Osteoblast (primary cell): ENCODE data around the gene PUM1. TPM values are rescaled to one million over a fixed set of nuclear protein-coding genes. Genes with fewer than 3 reads are reported as not detected.
"Not testable (repeated sequence)": the region's sequence is repeated elsewhere in the genome, so short reads cannot be mapped to it uniquely, and the experiment has no call there.

Source experiments
- DNase-seq: peaks from one replicate; pipeline ENCODE4 v3.0.0; 2011; ENCODE audit warnings: low spot score, mixed read lengths; ENCODE audit not compliant: insufficient read length; ENCODE audit errors: missing footprints
- H2AFZ ChIP-seq: 2 replicates; pipeline ENCODE4 v1.6.0; 2011; ENCODE audit warnings: mild to moderate bottlenecking, low read length
- H3K27ac ChIP-seq: 2 replicates; pipeline ENCODE4 v1.5.1; 2011; ENCODE audit warnings: mild to moderate bottlenecking, low read depth, low read length, moderate library complexity
- H3K27me3 ChIP-seq: 2 replicates; pipeline ENCODE4 v1.6.0; 2012; ENCODE audit warnings: mild to moderate bottlenecking, control low read depth, inconsistent platforms, low read length, moderate library complexity; ENCODE audit not compliant: insufficient read depth
- H3K36me3 ChIP-seq: 2 replicates; pipeline ENCODE4 v1.5.1; 2011; ENCODE audit warnings: mild to moderate bottlenecking, low read length, control low read depth, moderate library complexity; ENCODE audit not compliant: insufficient read depth
- H3K4me1 ChIP-seq: 2 replicates; pipeline ENCODE4 v1.5.1; 2011; ENCODE audit warnings: mild to moderate bottlenecking, low read length, control low read depth, moderate library complexity; ENCODE audit not compliant: insufficient read depth
- H3K4me2 ChIP-seq: 2 replicates; pipeline ENCODE4 v1.6.0; 2011; ENCODE audit warnings: mild to moderate bottlenecking, low read length; ENCODE audit not compliant: insufficient read depth
- H3K4me3 ChIP-seq: fragments of 200-600 bp; sonication (generic); 3 replicates; pipeline ENCODE4 v1.5.1; 2012; ENCODE audit warnings: mild to moderate bottlenecking, low read length, inconsistent platforms; ENCODE audit not compliant: insufficient read depth
- H3K79me2 ChIP-seq: 2 replicates; pipeline ENCODE4 v1.6.0; 2012; ENCODE audit warnings: mild to moderate bottlenecking, low read length, control low read depth, inconsistent platforms; ENCODE audit not compliant: insufficient read depth
- H3K9me3 ChIP-seq: 2 replicates; pipeline ENCODE4 v1.5.1; 2011; ENCODE audit warnings: low read depth, low read length, control low read depth
- H4K20me1 ChIP-seq: 2 replicates; pipeline ENCODE4 v1.6.0; 2012; ENCODE audit warnings: mild to moderate bottlenecking, low read length, control low read depth; ENCODE audit not compliant: insufficient read depth
- CTCF ChIP-seq: IDR thresholded peaks from 2 replicates; pipeline ENCODE4 v1.5.1; 2011; ENCODE audit warnings: mild to moderate bottlenecking, low read depth, low read length, moderate library complexity; ENCODE audit errors: extremely low read depth
- total RNA-seq: library from RNA; depleted of rRNA; stranded (reverse); fragments of >200 nt; gene quantifications from 2 replicates; pipeline ENCODE4 v1.2.3, GENCODE V29; 2012

Gene PUM1
- total RNA-seq, 1 donor, result 68.8 TPM

GRCh38 chr1:31062867-31063380, 2.6 kb downstream of the PUM1 start:
- no peak for DNase-seq
- no peaks in the 10 kb centered on the region for H3K27me3 ChIP-seq
- peak overlapping the region; percentile 84 for H3K4me3 ChIP-seq
- H3K79me2 ChIP-seq, result peaks cover 75% of the 10 kb centered on the region
- peak overlapping the region; percentile 11 for H3K27ac ChIP-seq
- peaks cover 16% of the 10 kb centered on the region for H3K4me1 ChIP-seq
- no peak overlapping the region for H2AFZ ChIP-seq
- H3K4me2 ChIP-seq, result peak overlapping the region; percentile 80
- no peak for TF ChIP-seq CTCF
- H4K20me1 ChIP-seq, result peaks cover 55% of the 10 kb centered on the region
- peaks cover 16% of the 10 kb centered on the region for H3K36me3 ChIP-seq
- H3K9me3 ChIP-seq, result no peaks in the 10 kb centered on the region

- Histone ChIP-seq H3K36me3 (peaks cover 22% of the 10 kb centered on the region), H3K79me2 (peaks cover 81% of the 10 kb centered on the region), H3K4me1 (peaks cover 16% of the 10 kb centered on the region), H3K4me2 (peak overlapping the region; percentile 80), H4K20me1 (peaks cover 60% of the 10 kb centered on the region), H3K27ac (peak overlapping the region; percentile 11)
- H3K27me3 ChIP-seq, H3K4me3 ChIP-seq, H3K9me3 ChIP-seq, DNase-seq, H2AFZ ChIP-seq: not testable (repeated sequence)
These were observed 3.2 kb downstream of the PUM1 start for GRCh38 chr1:31062162-31062866.

GRCh38 chr1:31058012-31058411, 7.5 kb downstream of the PUM1 start:
- TF ChIP-seq CTCF, result no peak
- H3K27ac ChIP-seq, result no peak overlapping the region
- H3K27me3 ChIP-seq, result no peaks in the 10 kb centered on the region
- H4K20me1 ChIP-seq, result peaks cover 82% of the 10 kb centered on the region
- no peak overlapping the region for H2AFZ ChIP-seq
- H3K4me2 ChIP-seq, result no peak overlapping the region
- no peaks in the 10 kb centered on the region for H3K9me3 ChIP-seq
- no peak overlapping the region for H3K4me3 ChIP-seq
- peaks cover 45% of the 10 kb centered on the region for H3K36me3 ChIP-seq
- DNase-seq, result no peak
- peaks cover 99% of the 10 kb centered on the region for H3K79me2 ChIP-seq
- peaks cover 18% of the 10 kb centered on the region for H3K4me1 ChIP-seq

GRCh38 chr1:31055953-31056352, 9.6 kb downstream of the PUM1 start:
- Histone ChIP-seq H3K9me3 (no peaks in the 10 kb centered on the region), H3K4me3 (no peak overlapping the region), H3K79me2 (peaks cover 99% of the 10 kb centered on the region), H4K20me1 (peaks cover 77% of the 10 kb centered on the region), H2AFZ (no peak overlapping the region), H3K27me3 (no peaks in the 10 kb centered on the region), H3K27ac (no peak overlapping the region), H3K4me1 (peaks cover 11% of the 10 kb centered on the region), H3K36me3 (peaks cover 45% of the 10 kb centered on the region), H3K4me2 (no peak overlapping the region)
- no peak for TF ChIP-seq CTCF
- DNase-seq, result no peak
